Activated T-cell treated with anti-CD3 and anti-CD28 coated beads for 4 hours (primary cell): ENCODE measurements around the gene BCL11A.

ENCODE experiments used
- DNase-seq: peaks from one replicate; pipeline ENCODE4 v3.0.0-alpha.2; 2020

The BCL11A gene

GRCh38 chr2:60480089-60480773 lies 73.2 kb downstream of the BCL11A start:
- no peak for DNase-seq

GRCh38 chr2:60479226-60480088 lies 74.0 kb downstream of the BCL11A start:
- DNase-seq = no peak

GRCh38 chr2:60478660-60479059 lies 74.8 kb downstream of the BCL11A start:
- no peak for DNase-seq

- no peak for DNase-seq
Measured at GRCh38 chr2:60476206-60476954, 77.1 kb downstream of the BCL11A start.

GRCh38 chr2:60475123-60475830 lies 78.2 kb downstream of the BCL11A start:
- no peak for DNase-seq

GRCh38 chr2:60474301-60474700 lies 79.2 kb downstream of the BCL11A start:
- DNase-seq = no peak

- DNase-seq = no peak
Measured at GRCh38 chr2:60473546-60473945, 79.9 kb downstream of the BCL11A start.

- no peak for DNase-seq
Measured at GRCh38 chr2:60472663-60473289, 80.7 kb downstream of the BCL11A start.

- no peak for DNase-seq
Measured at GRCh38 chr2:60472041-60472440, 81.4 kb downstream of the BCL11A start.

GRCh38 chr2:60470340-60470739 lies 83.1 kb downstream of the BCL11A start:
- no peak for DNase-seq

GRCh38 chr2:60469536-60470317 lies 83.7 kb downstream of the BCL11A start:
- no peak for DNase-seq

- no peak for DNase-seq
Measured at GRCh38 chr2:60468382-60469085, 84.9 kb downstream of the BCL11A start.

- no peak for DNase-seq
Measured at GRCh38 chr2:60466161-60466702, 87.2 kb downstream of the BCL11A start.

GRCh38 chr2:60465736-60466135 lies 87.7 kb downstream of the BCL11A start:
- no peak for DNase-seq

- DNase-seq = no peak
Measured at GRCh38 chr2:60463249-60463648, 90.2 kb downstream of the BCL11A start.

- no peak for DNase-seq
Measured at GRCh38 chr2:60461421-60462108, 91.9 kb downstream of the BCL11A start.

- DNase-seq = no peak
Measured at GRCh38 chr2:60460577-60461420, 92.7 kb downstream of the BCL11A start.

- DNase-seq = no peak
Measured at GRCh38 chr2:60459851-60460250, 93.6 kb downstream of the BCL11A start.
